ENCODE results near the gene CCDC116.
"Not testable (repeated sequence)": the region's sequence is repeated elsewhere in the genome, so short reads cannot be mapped to it uniquely, and the experiment has no call there.

CCDC116 gene

GRCh38 chr22:21596356-21597135 is 36.0 kb upstream of the CCDC116 start:
- H3K79me2 ChIP-seq (ENCODE audit: control insufficient read depth, insufficient read depth, low read length): peaks cover 79% of the 10 kb centered on the region
- H3K79me1 ChIP-seq (ENCODE audit: low read length): peaks cover 37% of the 10 kb centered on the region
- not testable (repeated sequence) for H4K8ac ChIP-seq (ENCODE audit: low read depth, low read length); DNase-seq; H3K4ac ChIP-seq (ENCODE audit: low read depth, low read length); H3K23ac ChIP-seq (ENCODE audit: low read length); H2BK120ac ChIP-seq (ENCODE audit: low read depth, low read length); H3K56ac ChIP-seq (ENCODE audit: low read length); H3K4me1 ChIP-seq (ENCODE audit: control insufficient read depth, low read depth, low read length); H3K9ac ChIP-seq (ENCODE audit: low read length); H3K27me3 ChIP-seq (ENCODE audit: insufficient read depth, low read length, poor library complexity); H2BK5ac ChIP-seq (ENCODE audit: low read length); H3K27ac ChIP-seq (ENCODE audit: low read depth, low read length); H4K5ac ChIP-seq (ENCODE audit: low read length); H2AK5ac ChIP-seq (ENCODE audit: low read length); H3K4me3 ChIP-seq (ENCODE audit: low read length); H3K18ac ChIP-seq (ENCODE audit: low read length); H3K4me2 ChIP-seq (ENCODE audit: low read length); H2BK15ac ChIP-seq (replicated peaks; ENCODE audit: low read depth)
- no CpG with 5 or more reads among the region's 13 CpGs for WGBS (ENCODE audit: extremely low coverage, insufficient coverage, low lambda C conversion rate)
- peaks cover 20% of the 10 kb centered on the region for H3K36me3 ChIP-seq (ENCODE audit: control insufficient read depth, insufficient read depth, low read length)

- Histone ChIP-seq H3K4me3 (ENCODE audit: low read length) (no peak overlapping the region), H2AK5ac (ENCODE audit: low read length) (no peak overlapping the region), H3K9ac (ENCODE audit: low read length) (no peak overlapping the region), H3K27ac (ENCODE audit: low read depth, low read length) (no peak overlapping the region), H3K56ac (ENCODE audit: low read length) (no peak overlapping the region), H3K4ac (ENCODE audit: low read depth, low read length) (no peak overlapping the region), H3K36me3 (ENCODE audit: control insufficient read depth, insufficient read depth, low read length) (peaks cover 19% of the 10 kb centered on the region), H3K4me2 (ENCODE audit: low read length) (no peak overlapping the region), H4K8ac (ENCODE audit: low read depth, low read length) (no peak overlapping the region), H3K18ac (ENCODE audit: low read length) (no peak overlapping the region), H3K23ac (ENCODE audit: low read length) (no peak overlapping the region), H4K5ac (ENCODE audit: low read length) (no peak overlapping the region), H3K4me1 (ENCODE audit: control insufficient read depth, low read depth, low read length) (no peaks in the 10 kb centered on the region), H3K79me2 (ENCODE audit: control insufficient read depth, insufficient read depth, low read length) (peaks cover 72% of the 10 kb centered on the region), H2BK120ac (ENCODE audit: low read depth, low read length) (no peak overlapping the region), H2BK15ac (replicated peaks; ENCODE audit: low read depth) (no peak overlapping the region), H2BK5ac (ENCODE audit: low read length) (no peak overlapping the region), H3K79me1 (ENCODE audit: low read length) (peaks cover 34% of the 10 kb centered on the region), H3K27me3 (ENCODE audit: insufficient read depth, low read length, poor library complexity) (no peaks in the 10 kb centered on the region)
- DNase-seq: no peak
- no CpG with 5 or more reads among the region's 3 CpGs for WGBS (ENCODE audit: extremely low coverage, insufficient coverage, low lambda C conversion rate)
Measured at GRCh38 chr22:21598302-21598701, 34.3 kb upstream of the CCDC116 start.

GRCh38 chr22:21599053-21599893 is 33.3 kb upstream of the CCDC116 start:
- H4K5ac ChIP-seq (ENCODE audit: low read length): no peak overlapping the region
- H3K27me3 ChIP-seq (ENCODE audit: insufficient read depth, low read length, poor library complexity): no peaks in the 10 kb centered on the region
- no peak overlapping the region for H2BK15ac ChIP-seq (replicated peaks; ENCODE audit: low read depth)
- WGBS (ENCODE audit: extremely low coverage, insufficient coverage, low lambda C conversion rate): no CpG with 5 or more reads among the region's 6 CpGs
- peaks cover 66% of the 10 kb centered on the region for H3K79me2 ChIP-seq (ENCODE audit: control insufficient read depth, insufficient read depth, low read length)
- H2AK5ac ChIP-seq (ENCODE audit: low read length): no peak overlapping the region
- no peak overlapping the region for H3K27ac ChIP-seq (ENCODE audit: low read depth, low read length)
- no peak overlapping the region for H3K4me2 ChIP-seq (ENCODE audit: low read length)
- no peak overlapping the region for H3K18ac ChIP-seq (ENCODE audit: low read length)
- H3K36me3 ChIP-seq (ENCODE audit: control insufficient read depth, insufficient read depth, low read length): peaks cover 12% of the 10 kb centered on the region
- H3K9ac ChIP-seq (ENCODE audit: low read length): no peak overlapping the region
- H2BK5ac ChIP-seq (ENCODE audit: low read length): no peak overlapping the region
- no peak overlapping the region for H3K23ac ChIP-seq (ENCODE audit: low read length)
- no peak overlapping the region for H3K4me3 ChIP-seq (ENCODE audit: low read length)
- H3K56ac ChIP-seq (ENCODE audit: low read length): no peak overlapping the region
- peaks cover 27% of the 10 kb centered on the region for H3K79me1 ChIP-seq (ENCODE audit: low read length)
- no peaks in the 10 kb centered on the region for H3K4me1 ChIP-seq (ENCODE audit: control insufficient read depth, low read depth, low read length)
- H3K4ac ChIP-seq (ENCODE audit: low read depth, low read length): no peak overlapping the region
- H2BK120ac ChIP-seq (ENCODE audit: low read depth, low read length): no peak overlapping the region
- no peak for DNase-seq
- H4K8ac ChIP-seq (ENCODE audit: low read depth, low read length): no peak overlapping the region

GRCh38 chr22:21602579-21602978 is 30.0 kb upstream of the CCDC116 start:
- H4K8ac ChIP-seq (ENCODE audit: low read depth, low read length): no peak overlapping the region
- no peak overlapping the region for H3K9ac ChIP-seq (ENCODE audit: low read length)
- no peak overlapping the region for H2BK120ac ChIP-seq (ENCODE audit: low read depth, low read length)
- H2BK5ac ChIP-seq (ENCODE audit: low read length): no peak overlapping the region
- H3K23ac ChIP-seq (ENCODE audit: low read length): no peak overlapping the region
- DNase-seq: no peak
- no peak overlapping the region for H3K27ac ChIP-seq (ENCODE audit: low read depth, low read length)
- H3K36me3 ChIP-seq (ENCODE audit: control insufficient read depth, insufficient read depth, low read length): peaks cover 5% of the 10 kb centered on the region
- H3K79me2 ChIP-seq (ENCODE audit: control insufficient read depth, insufficient read depth, low read length): peaks cover 67% of the 10 kb centered on the region
- WGBS (ENCODE audit: extremely low coverage, insufficient coverage, low lambda C conversion rate): no CpG with 5 or more reads among the region's 6 CpGs
- no peak overlapping the region for H2AK5ac ChIP-seq (ENCODE audit: low read length)
- no peak overlapping the region for H3K4ac ChIP-seq (ENCODE audit: low read depth, low read length)
- H3K4me3 ChIP-seq (ENCODE audit: low read length): no peak overlapping the region
- no peaks in the 10 kb centered on the region for H3K4me1 ChIP-seq (ENCODE audit: control insufficient read depth, low read depth, low read length)
- H3K56ac ChIP-seq (ENCODE audit: low read length): no peak overlapping the region
- H4K5ac ChIP-seq (ENCODE audit: low read length): no peak overlapping the region
- no peak overlapping the region for H3K4me2 ChIP-seq (ENCODE audit: low read length)
- no peak overlapping the region for H2BK15ac ChIP-seq (replicated peaks; ENCODE audit: low read depth)
- H3K27me3 ChIP-seq (ENCODE audit: insufficient read depth, low read length, poor library complexity): no peaks in the 10 kb centered on the region
- peaks cover 31% of the 10 kb centered on the region for H3K79me1 ChIP-seq (ENCODE audit: low read length)
- H3K18ac ChIP-seq (ENCODE audit: low read length): no peak overlapping the region

- Histone ChIP-seq H3K36me3 (ENCODE audit: control insufficient read depth, insufficient read depth, low read length) (peaks cover 5% of the 10 kb centered on the region), H3K4me3 (ENCODE audit: low read length) (no peak overlapping the region), H2BK5ac (ENCODE audit: low read length) (no peak overlapping the region), H4K5ac (ENCODE audit: low read length) (no peak overlapping the region), H4K8ac (ENCODE audit: low read depth, low read length) (no peak overlapping the region), H3K18ac (ENCODE audit: low read length) (no peak overlapping the region), H3K79me2 (ENCODE audit: control insufficient read depth, insufficient read depth, low read length) (peaks cover 66% of the 10 kb centered on the region), H3K27me3 (ENCODE audit: insufficient read depth, low read length, poor library complexity) (no peaks in the 10 kb centered on the region), H3K56ac (ENCODE audit: low read length) (no peak overlapping the region), H3K23ac (ENCODE audit: low read length) (no peak overlapping the region), H3K27ac (ENCODE audit: low read depth, low read length) (no peak overlapping the region), H2BK120ac (ENCODE audit: low read depth, low read length) (no peak overlapping the region), H3K4me1 (ENCODE audit: control insufficient read depth, low read depth, low read length) (no peaks in the 10 kb centered on the region), H2AK5ac (ENCODE audit: low read length) (no peak overlapping the region), H3K9ac (ENCODE audit: low read length) (no peak overlapping the region), H3K4me2 (ENCODE audit: low read length) (no peak overlapping the region), H2BK15ac (replicated peaks; ENCODE audit: low read depth) (no peak overlapping the region), H3K79me1 (ENCODE audit: low read length) (peaks cover 34% of the 10 kb centered on the region), H3K4ac (ENCODE audit: low read depth, low read length) (no peak overlapping the region)
- WGBS (ENCODE audit: extremely low coverage, insufficient coverage, low lambda C conversion rate): no CpG with 5 or more reads among the region's 9 CpGs
- no peak for DNase-seq
Measured at GRCh38 chr22:21603973-21604372, 28.6 kb upstream of the CCDC116 start.
